Measurements from ENCODE around the gene ZNF362.
"Not testable (repeated sequence)": the region's sequence is repeated elsewhere in the genome, so short reads cannot be mapped to it uniquely, and the experiment has no call there.

ZNF362 gene

GRCh38 chr1:33288976-33289857 lies 32.9 kb downstream of the ZNF362 start:
- no peak for TF ChIP-seq CTCF (IDR thresholded peaks at IDR 0.05; ENCODE audit: low read depth, low read length, missing control alignments)
- in situ Hi-C loops (cut with HindIII; ENCODE audit: low sequenced_read_pairs): no loop called here
- H3K4me3 ChIP-seq (ENCODE audit: low read depth, low read length): no peak overlapping the region
- no peak for DNase-seq (ENCODE audit: low read depth)

DNA sequence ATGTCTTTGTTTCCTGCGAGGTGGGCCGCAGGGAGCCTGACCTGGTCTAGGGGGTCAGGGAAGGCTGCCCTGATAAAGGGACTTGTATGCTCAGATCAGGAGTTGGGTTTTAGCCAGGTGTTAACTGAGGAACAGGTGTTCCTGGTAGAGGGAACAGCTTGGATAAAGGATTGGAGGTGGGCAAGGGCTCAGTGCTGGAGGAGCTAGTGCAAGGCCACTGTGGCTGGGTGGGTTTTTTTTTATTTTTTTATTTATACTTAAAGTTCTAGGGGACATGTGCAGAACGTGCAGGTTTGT lies 33.5 kb downstream of the ZNF362 start:
- H3K4me3 ChIP-seq (ENCODE audit: low read depth, low read length): no peak overlapping the region
- DNase-seq (ENCODE audit: low read depth): no peak
- in situ Hi-C loops (cut with HindIII; ENCODE audit: low sequenced_read_pairs): no loop called here
- no peak for TF ChIP-seq CTCF (IDR thresholded peaks at IDR 0.05; ENCODE audit: low read depth, low read length, missing control alignments)

DNA sequence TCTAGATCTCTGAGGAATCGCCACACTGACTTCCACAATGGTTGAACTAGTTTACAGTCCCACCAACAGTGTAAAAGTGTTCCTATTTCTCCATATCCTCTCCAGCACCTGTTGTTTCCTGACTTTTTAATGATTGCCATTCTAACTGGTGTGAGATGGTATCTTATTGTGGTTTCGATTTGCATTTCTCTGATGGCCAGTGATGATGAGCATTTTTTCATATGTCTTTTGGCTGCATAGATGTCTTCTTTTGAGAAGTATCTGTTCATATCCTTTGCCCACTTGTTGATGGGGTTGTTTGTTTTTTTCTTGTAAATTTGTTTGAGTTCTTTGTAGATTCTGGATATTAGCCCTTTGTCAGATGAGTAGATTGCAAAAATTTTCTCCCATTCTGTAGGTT lies 34.3 kb downstream of the ZNF362 start:
- DNase-seq (ENCODE audit: low read depth); in situ Hi-C loops (cut with HindIII; ENCODE audit: low sequenced_read_pairs); H3K4me3 ChIP-seq (ENCODE audit: low read depth, low read length): not testable (repeated sequence)

DNA sequence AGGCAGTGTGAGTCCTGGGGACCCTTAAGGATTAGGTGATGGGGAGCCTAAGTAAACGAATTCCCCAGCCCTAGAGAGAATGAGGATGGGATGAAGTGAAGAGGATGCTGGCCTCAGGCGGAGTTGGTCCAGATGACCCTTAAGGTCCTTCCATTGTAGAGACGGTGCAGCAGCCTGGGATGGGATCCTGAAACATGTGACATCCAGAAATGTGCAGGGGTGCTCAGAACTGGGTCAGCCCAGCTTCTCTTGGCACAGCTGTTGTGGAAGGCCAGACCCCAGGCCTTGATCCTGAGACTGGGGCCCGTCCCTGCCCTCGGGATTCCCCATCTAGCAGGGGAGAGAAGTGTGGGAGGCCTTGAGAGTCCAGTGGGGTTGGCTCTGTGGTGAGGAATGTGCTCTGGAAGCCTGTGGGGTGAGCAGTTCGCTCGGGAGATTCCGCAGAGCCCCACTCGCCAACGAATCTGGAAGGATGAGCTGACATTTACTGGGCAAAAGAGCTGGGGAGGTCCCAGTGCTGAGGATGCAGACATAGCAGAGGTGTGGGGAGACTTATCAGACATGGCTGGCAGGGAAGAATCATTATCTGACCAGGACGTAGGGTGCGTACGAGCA lies 36.5 kb downstream of the ZNF362 start:
- in situ Hi-C loops (cut with HindIII; ENCODE audit: low sequenced_read_pairs): no loop called here
- no peak for TF ChIP-seq CTCF (IDR thresholded peaks at IDR 0.05; ENCODE audit: low read depth, low read length, missing control alignments)
- no peak for DNase-seq (ENCODE audit: low read depth)
- no peak overlapping the region for H3K4me3 ChIP-seq (ENCODE audit: low read depth, low read length)

DNA sequence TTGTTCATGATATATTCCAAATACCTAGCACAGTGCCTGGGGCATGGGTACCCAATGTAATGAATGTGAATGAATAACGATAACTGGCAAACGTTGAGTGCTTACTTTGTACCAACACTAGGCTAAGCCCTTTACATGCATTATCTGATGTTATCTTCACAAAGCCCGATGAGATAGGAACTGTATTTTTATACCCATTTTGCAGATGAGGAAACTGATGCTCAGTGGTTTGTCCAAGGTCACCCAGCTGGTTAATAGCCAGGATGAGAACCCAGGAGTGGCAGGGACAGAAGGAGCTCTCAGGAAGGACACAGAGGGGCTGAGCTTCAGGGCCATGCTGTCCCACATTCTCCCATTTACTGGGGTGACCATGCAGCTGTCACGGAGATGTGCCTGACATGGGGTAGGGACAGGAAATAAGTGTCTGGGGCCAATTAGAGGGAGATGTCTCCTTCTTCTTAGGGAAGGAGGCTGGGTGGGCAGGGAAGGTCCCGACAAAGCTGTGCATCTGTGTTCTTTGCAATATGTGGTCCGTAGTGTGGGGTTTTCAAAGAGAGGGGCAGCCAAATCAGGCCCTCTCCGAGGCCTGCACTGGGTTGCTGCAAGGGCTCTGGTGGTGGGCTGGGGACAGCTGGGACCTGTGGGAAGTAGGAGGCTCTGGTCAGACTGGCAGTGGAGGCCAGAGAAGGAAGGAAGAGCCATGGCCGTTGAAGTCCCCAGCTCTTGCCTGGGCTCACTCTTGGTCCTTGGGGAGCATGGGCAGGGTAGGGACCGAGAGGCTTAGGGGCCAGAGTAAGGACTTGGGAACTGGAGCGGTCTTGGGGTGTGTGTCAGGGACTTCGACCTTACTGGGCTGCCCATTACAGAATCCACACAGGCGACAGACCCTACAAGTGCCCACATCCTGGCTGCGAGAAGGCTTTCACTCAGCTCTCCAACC lies 38.0 kb downstream of the ZNF362 start:
- no peak overlapping the region for H3K4me3 ChIP-seq (ENCODE audit: low read depth, low read length)
- DNase-seq (ENCODE audit: low read depth): no peak
- no peak for TF ChIP-seq CTCF (IDR thresholded peaks at IDR 0.05; ENCODE audit: low read depth, low read length, missing control alignments)
- in situ Hi-C loops (cut with HindIII; ENCODE audit: low sequenced_read_pairs): no loop called here

GRCh38 chr1:33295023-33295422 lies 38.7 kb downstream of the ZNF362 start:
- in situ Hi-C loops (cut with HindIII; ENCODE audit: low sequenced_read_pairs): no loop called here
- no peak for DNase-seq (ENCODE audit: low read depth)
- H3K4me3 ChIP-seq (ENCODE audit: low read depth, low read length): no peak overlapping the region
- TF ChIP-seq CTCF (IDR thresholded peaks at IDR 0.05; ENCODE audit: low read depth, low read length, missing control alignments): no peak
